Osteoblast (primary cell): ENCODE data around the gene DENND2A. TPM values are rescaled to one million over a fixed set of nuclear protein-coding genes. Genes with fewer than 3 reads are reported as not detected.

ENCODE experiments used
- DNase-seq: peaks from one replicate; pipeline ENCODE4 v3.0.0; 2011; ENCODE audit warnings: low spot score, mixed read lengths; ENCODE audit not compliant: insufficient read length; ENCODE audit errors: missing footprints
- H2AFZ ChIP-seq: 2 replicates; pipeline ENCODE4 v1.6.0; 2011; ENCODE audit warnings: mild to moderate bottlenecking, low read length
- H3K27ac ChIP-seq: 2 replicates; pipeline ENCODE4 v1.5.1; 2011; ENCODE audit warnings: mild to moderate bottlenecking, low read depth, low read length, moderate library complexity
- H3K27me3 ChIP-seq: 2 replicates; pipeline ENCODE4 v1.6.0; 2012; ENCODE audit warnings: mild to moderate bottlenecking, control low read depth, inconsistent platforms, low read length, moderate library complexity; ENCODE audit not compliant: insufficient read depth
- H3K36me3 ChIP-seq: 2 replicates; pipeline ENCODE4 v1.5.1; 2011; ENCODE audit warnings: mild to moderate bottlenecking, low read length, control low read depth, moderate library complexity; ENCODE audit not compliant: insufficient read depth
- H3K4me1 ChIP-seq: 2 replicates; pipeline ENCODE4 v1.5.1; 2011; ENCODE audit warnings: mild to moderate bottlenecking, low read length, control low read depth, moderate library complexity; ENCODE audit not compliant: insufficient read depth
- H3K4me2 ChIP-seq: 2 replicates; pipeline ENCODE4 v1.6.0; 2011; ENCODE audit warnings: mild to moderate bottlenecking, low read length; ENCODE audit not compliant: insufficient read depth
- H3K4me3 ChIP-seq: fragments of 200-600 bp; sonication (generic); 3 replicates; pipeline ENCODE4 v1.5.1; 2012; ENCODE audit warnings: mild to moderate bottlenecking, low read length, inconsistent platforms; ENCODE audit not compliant: insufficient read depth
- H3K79me2 ChIP-seq: 2 replicates; pipeline ENCODE4 v1.6.0; 2012; ENCODE audit warnings: mild to moderate bottlenecking, low read length, control low read depth, inconsistent platforms; ENCODE audit not compliant: insufficient read depth
- H3K9me3 ChIP-seq: 2 replicates; pipeline ENCODE4 v1.5.1; 2011; ENCODE audit warnings: low read depth, low read length, control low read depth
- H4K20me1 ChIP-seq: 2 replicates; pipeline ENCODE4 v1.6.0; 2012; ENCODE audit warnings: mild to moderate bottlenecking, low read length, control low read depth; ENCODE audit not compliant: insufficient read depth
- CTCF ChIP-seq: IDR thresholded peaks from 2 replicates; pipeline ENCODE4 v1.5.1; 2011; ENCODE audit warnings: mild to moderate bottlenecking, low read depth, low read length, moderate library complexity; ENCODE audit errors: extremely low read depth
- total RNA-seq: library from RNA; depleted of rRNA; stranded (reverse); fragments of >200 nt; gene quantifications from 2 replicates; pipeline ENCODE4 v1.2.3, GENCODE V29; 2012

DENND2A gene
- total RNA-seq, 1 donor: 0.36 TPM

- Histone ChIP-seq H3K79me2 (peaks cover 46% of the 10 kb centered on the region), H3K4me3 (peak within 1 kb of the TSS; percentile 89), H3K4me2 (peak within 1 kb of the TSS; percentile 79), H3K27me3 (peaks cover 2% of the 10 kb centered on the region), H2AFZ (peak within 1 kb of the TSS; percentile 94), H3K36me3 (no peaks in the 10 kb centered on the region), H3K4me1 (peaks cover 8% of the 10 kb centered on the region), H4K20me1 (peaks cover 28% of the 10 kb centered on the region), H3K27ac (peak within 1 kb of the TSS; percentile 63), H3K9me3 (no peaks in the 10 kb centered on the region)
- peak; percentile 98 for DNase-seq
- TF ChIP-seq CTCF: no peak
These were observed 161.4 kb downstream of the DENND2A start, which contains the start of gene MKRN1 for GRCh38 chr7:140479062-140479738. MKRN1 (minus strand) TSS chr7:140479505; CDS start chr7:140479344, 161 bp downstream.

- H3K79me2 ChIP-seq: peaks cover 54% of the 10 kb centered on the region
- H3K27me3 ChIP-seq: no peaks in the 10 kb centered on the region
- no peak for TF ChIP-seq CTCF
- DNase-seq: peak; percentile 88
- H3K4me2 ChIP-seq: peak overlapping the region; percentile 79
- peaks cover 8% of the 10 kb centered on the region for H3K4me1 ChIP-seq
- H2AFZ ChIP-seq: peak overlapping the region; percentile 74
- peak overlapping the region; percentile 89 for H3K4me3 ChIP-seq
- no peaks in the 10 kb centered on the region for H3K9me3 ChIP-seq
- no peaks in the 10 kb centered on the region for H3K36me3 ChIP-seq
- peak overlapping the region; percentile 63 for H3K27ac ChIP-seq
- peaks cover 31% of the 10 kb centered on the region for H4K20me1 ChIP-seq
These were observed 162.2 kb downstream of the DENND2A start for GRCh38 chr7:140478246-140479061.

GRCh38 chr7:140476698-140477261 is 163.8 kb downstream of the DENND2A start:
- Histone ChIP-seq H3K4me1 (peaks cover 8% of the 10 kb centered on the region), H3K4me2 (peak overlapping the region; percentile 29), H3K27me3 (no peaks in the 10 kb centered on the region), H3K9me3 (no peaks in the 10 kb centered on the region), H3K36me3 (no peaks in the 10 kb centered on the region), H3K27ac (no peak overlapping the region), H2AFZ (no peak overlapping the region), H3K4me3 (no peak overlapping the region), H4K20me1 (peaks cover 42% of the 10 kb centered on the region), H3K79me2 (peaks cover 70% of the 10 kb centered on the region)
- DNase-seq: no peak
- no peak for TF ChIP-seq CTCF
